ENCODE data around the gene PHYH.

DNA sequence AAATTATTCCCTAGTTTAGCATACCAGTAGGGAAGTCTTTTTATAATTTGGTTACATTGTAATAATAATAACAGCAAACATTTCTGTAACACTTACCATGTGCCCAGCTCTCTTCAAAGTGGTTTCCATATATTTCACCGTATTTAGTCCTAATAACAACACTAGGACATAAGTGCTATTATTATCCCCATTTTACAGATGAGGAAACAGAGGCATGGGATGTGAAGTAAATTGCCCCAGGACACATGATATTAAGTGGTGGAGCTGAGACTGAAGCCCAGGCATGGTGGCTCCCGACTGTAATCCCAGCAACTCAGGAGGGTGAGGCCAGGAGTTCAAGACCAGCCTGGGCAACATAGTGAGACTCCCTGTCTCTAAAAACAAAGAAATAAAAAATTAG, 5.1 kb downstream of the PHYH start:
- TF ChIP-seq, protein P1, sequence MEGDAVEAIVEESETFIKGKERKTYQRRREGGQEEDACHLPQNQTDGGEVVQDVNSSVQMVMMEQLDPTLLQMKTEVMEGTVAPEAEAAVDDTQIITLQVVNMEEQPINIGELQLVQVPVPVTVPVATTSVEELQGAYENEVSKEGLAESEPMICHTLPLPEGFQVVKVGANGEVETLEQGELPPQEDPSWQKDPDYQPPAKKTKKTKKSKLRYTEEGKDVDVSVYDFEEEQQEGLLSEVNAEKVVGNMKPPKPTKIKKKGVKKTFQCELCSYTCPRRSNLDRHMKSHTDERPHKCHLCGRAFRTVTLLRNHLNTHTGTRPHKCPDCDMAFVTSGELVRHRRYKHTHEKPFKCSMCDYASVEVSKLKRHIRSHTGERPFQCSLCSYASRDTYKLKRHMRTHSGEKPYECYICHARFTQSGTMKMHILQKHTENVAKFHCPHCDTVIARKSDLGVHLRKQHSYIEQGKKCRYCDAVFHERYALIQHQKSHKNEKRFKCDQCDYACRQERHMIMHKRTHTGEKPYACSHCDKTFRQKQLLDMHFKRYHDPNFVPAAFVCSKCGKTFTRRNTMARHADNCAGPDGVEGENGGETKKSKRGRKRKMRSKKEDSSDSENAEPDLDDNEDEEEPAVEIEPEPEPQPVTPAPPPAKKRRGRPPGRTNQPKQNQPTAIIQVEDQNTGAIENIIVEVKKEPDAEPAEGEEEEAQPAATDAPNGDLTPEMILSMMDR (IDR thresholded peaks at IDR 0.05) = no peak
- TF ChIP-seq SP1 (CRISPR knock-in tag; conservative IDR thresholded peaks at IDR 0.05) = no peak
- no peak for TF ChIP-seq ATF1 (CRISPR knock-in tag; IDR thresholded peaks at IDR 0.05)
- no peak for TF ChIP-seq NFE2L1 (CRISPR knock-in tag; IDR thresholded peaks at IDR 0.05)
- TF ChIP-seq, protein P2, sequence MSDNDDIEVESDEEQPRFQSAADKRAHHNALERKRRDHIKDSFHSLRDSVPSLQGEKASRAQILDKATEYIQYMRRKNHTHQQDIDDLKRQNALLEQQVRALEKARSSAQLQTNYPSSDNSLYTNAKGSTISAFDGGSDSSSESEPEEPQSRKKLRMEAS (CRISPR knock-in tag; IDR thresholded peaks at IDR 0.05) = no peak

Data from WTC11 (cell line).